CD4-positive, alpha-beta T cell treated with Interleukin-6 for 4 hours (primary cell): ENCODE measurements around the gene PIAS3.

ENCODE experiments used
- DNase-seq: peaks from one replicate; pipeline ENCODE4 v3.0.0-alpha.2; 2020; ENCODE audit warnings: mixed read lengths

Gene PIAS3

GRCh38 chr1:145858901-145859490 is at the start of gene PIAS3:
TSS of gene PIAS3 (minus strand) at chr1:145859081. CDS start at chr1:145858990, 91 bp downstream.
- DNase-seq, result peak; percentile 86

DNA sequence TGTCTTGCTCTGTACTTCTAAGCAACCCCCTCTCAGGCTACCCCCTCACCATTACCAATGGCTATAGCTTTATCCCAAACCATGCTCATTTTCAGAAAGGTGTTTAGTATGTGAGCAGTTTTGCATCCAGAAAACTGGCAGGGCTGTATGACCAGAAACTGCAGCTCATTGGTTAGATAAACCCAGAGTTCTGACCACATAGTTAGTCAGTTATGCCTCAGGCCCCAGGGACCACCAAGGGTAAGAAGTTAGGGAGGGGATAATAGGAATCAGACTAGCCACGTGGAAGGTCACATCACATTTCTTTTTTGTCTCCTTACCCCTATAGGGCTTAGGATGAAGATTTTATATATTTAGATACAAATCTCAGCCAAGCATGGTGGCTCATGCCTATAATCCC is 49.8 kb upstream of the PIAS3 start:
- no peak for DNase-seq

- DNase-seq, result no peak
Observed at GRCh38 chr1:145906954-145907753, 48.3 kb upstream of the PIAS3 start.

- no peak for DNase-seq
Observed at GRCh38 chr1:145901312-145902021, 42.6 kb upstream of the PIAS3 start.

GRCh38 chr1:145898756-145899155 is 39.9 kb upstream of the PIAS3 start:
- no peak for DNase-seq

DNA sequence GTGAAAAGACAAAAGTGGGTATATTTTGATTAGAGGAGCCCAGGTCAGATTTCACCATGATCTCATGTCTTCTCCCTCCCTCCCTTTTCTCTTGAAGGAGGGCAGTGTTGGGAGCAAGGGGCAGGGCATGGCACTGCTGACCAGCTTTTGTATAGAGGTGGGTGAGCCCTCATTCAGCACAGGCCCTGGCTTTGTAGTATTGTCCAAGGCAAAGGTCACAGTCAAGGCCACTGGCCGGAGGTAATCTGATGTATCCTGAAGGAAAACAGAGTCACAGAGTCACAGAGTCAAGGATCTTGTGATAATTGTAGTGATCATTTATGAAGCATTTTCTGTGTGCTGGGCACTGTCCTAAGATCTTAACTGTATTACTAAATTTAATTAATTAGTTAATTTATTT is 39.1 kb upstream of the PIAS3 start:
- DNase-seq, result no peak

DNA sequence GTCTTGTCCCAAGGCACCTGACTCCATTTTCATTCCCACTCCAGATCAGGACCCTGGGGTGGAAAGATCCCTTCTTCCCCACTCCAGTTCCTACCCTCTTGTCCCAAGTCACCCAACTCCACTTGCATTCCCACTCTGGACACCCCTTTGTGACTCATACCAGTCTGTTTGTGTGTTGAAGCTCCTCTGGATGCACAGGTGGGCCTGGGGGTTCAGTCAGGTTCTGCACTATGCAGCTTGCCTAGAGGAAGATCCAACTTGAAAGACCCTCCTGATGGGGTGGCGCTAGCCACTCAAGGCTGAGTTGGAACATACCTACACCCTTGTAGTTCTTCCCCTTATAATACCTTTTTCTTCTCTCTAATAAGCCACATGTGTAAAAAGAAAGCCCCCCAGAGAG is 36.6 kb upstream of the PIAS3 start:
- no peak for DNase-seq

- no peak for DNase-seq
Observed at GRCh38 chr1:145893306-145894055, 34.6 kb upstream of the PIAS3 start.

DNA sequence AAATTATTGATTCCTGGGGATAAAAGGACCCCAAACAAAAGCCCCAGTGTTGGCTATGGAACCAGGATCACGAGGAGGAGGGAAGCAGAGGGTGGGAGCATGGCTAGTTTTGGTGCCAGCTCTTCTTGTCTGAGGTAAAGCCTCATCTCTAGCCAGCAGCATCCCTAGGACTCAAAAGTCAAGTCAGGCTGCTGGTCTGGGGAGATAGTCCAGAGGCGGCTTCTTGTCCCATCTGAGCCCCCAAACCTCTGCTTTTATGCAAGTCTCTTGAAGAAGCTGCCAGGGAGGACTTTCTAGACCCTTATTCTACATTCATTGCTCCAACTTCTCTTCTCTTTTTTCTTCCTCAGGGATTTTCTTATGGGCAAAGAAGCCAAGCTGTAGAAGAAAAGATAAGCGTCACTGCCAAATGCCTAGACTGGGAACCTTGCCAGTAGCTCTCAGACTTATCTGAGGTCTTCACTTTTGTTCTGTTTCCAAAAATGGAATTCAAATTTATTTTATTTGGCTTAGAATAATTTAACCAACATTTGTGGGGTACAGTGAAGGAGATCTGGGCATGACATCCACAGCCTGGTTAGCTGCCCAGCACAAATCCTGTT is 33.7 kb upstream of the PIAS3 start:
- no peak for DNase-seq

- peak; percentile 63 for DNase-seq
Observed at GRCh38 chr1:145891587-145892485, 33.0 kb upstream of the PIAS3 start.

GRCh38 chr1:145891143-145891542 is 32.3 kb upstream of the PIAS3 start:
- DNase-seq, result no peak

DNA sequence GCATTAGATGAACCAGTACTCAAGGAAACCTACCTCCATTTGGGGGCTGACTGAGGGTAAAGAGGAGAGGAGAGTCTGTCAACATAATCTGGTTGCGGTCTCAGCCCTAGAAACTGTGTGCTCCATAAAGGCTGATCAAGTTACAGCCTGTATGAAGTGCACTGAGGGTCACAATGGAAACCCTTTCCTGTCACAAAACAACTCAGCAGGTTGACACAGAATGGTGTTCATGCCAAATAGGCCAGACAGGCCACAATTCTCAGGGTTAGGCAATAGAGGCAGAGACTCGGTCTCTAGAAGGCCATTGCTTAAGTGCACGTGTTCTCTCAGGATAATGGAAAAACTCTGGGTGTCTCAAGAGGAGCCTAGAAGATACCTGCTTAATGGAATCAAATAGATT is 30.8 kb upstream of the PIAS3 start:
- no peak for DNase-seq

- no peak for DNase-seq
Observed at GRCh38 chr1:145887631-145888030, 28.8 kb upstream of the PIAS3 start.

DNA sequence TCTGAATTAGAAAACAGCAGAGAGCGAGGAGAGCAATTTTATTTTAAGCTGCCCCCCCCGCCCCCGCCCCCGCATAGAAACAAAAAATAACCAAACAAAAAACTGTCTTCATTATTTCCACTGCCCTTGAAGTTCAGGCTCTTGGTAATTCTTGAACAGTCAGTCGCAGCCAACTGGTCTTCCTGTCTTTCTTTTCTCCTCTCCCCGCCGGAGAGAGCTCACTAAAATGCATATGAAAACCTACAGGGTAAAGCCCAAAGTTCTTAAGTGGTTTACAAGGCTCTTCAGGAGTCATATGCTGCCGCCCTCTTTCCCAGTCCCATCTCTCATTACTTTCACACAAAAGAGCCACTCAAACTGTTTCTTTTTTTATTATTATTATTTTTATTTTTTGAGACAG is 27.9 kb upstream of the PIAS3 start:
- DNase-seq, result no peak

DNA sequence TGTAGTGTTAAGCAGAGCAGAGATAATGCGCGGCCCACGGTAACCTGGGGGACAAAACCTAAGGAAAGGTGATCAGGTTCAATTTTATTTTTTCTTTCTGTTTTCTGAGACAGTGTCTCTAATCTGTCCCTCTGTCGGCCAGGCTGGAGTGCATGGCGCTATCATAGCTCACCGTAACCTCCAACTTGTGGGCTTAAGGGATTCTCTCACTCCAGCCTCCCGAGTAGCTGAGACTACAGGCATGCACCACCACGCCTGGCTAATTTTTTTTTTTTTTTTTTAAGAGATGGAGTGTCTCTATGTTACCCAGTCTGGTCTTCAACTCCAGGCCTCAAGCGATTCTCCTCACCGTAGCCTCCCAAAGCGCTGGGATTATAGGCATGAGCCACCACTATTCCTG is 27.5 kb upstream of the PIAS3 start:
- no peak for DNase-seq

DNA sequence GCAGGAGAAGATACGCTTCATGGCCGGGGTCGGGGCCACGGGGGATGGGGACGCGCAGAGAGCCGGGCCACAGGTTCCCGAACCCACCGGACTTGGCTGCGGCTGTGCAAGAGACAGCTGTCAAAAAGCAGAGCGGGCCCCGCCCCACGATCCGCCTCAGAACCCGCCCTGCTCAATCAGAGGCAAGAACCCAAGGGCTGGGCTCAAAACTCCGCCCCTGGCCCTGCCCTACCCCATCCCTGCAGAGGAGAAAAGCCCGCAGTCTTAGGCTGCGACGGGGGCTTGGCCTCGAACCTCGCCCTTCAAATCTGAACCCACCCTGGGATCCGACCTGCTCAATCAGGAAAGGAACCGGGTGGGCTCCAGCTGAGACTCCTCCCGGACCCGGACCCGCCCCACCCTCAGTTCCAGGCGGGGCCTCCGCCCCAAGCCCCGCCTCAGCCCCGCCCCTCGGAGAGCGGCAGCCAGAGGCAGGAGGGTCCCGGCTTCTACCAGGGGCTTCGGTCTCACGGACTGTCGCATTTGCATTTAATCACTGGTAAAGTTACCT is 26.9 kb upstream of the PIAS3 start, which contains the start of gene ANKRD35:
Gene ANKRD35, minus strand, starts transcription at position 129 of the 550 bp plus-strand sequence. Its CDS starts 108 bp downstream, at position 21.
- peak; percentile 93 for DNase-seq

DNA sequence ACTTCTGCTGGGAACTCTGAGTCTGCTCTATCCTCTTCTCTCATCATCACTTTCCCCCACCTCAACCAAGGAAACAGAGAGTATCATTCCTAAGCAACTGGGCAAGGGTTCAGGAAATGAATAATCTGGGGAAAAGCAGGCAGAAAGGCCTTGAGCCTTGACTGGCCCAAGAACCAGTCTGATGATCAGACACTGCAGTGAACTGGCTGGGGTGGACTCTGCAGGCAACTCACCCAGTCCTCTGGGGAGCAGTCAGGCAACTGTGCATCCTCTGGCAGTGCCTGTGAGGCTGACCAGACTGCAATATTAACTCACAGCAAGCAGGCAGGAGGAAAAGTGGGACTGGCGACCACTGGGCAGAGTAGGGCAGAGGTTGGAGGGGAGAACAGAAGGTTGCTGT is 25.8 kb upstream of the PIAS3 start:
- no peak for DNase-seq

GRCh38 chr1:145879775-145880174 is 20.9 kb upstream of the PIAS3 start:
- no peak for DNase-seq

DNA sequence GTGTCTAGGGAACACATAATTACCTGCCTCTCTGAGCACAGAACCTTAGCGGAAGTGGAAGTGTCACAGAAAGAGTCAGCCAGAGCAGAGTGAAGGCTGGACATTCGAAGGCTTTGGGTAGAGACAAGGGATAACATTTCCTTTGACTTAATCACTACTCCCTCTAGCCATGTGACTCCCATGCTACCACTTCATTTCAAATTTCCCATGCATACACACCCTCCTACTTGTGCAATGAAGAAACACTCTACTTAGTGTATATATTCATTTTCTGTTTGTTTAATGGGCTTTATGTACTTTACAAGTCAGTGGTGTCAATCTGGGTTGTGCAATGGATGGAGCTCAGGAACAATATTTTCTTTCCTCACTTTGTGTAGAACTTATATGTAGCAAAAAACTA is 19.8 kb upstream of the PIAS3 start:
- DNase-seq, result no peak

- no peak for DNase-seq
Observed at GRCh38 chr1:145877923-145878486, 19.1 kb upstream of the PIAS3 start.

DNA sequence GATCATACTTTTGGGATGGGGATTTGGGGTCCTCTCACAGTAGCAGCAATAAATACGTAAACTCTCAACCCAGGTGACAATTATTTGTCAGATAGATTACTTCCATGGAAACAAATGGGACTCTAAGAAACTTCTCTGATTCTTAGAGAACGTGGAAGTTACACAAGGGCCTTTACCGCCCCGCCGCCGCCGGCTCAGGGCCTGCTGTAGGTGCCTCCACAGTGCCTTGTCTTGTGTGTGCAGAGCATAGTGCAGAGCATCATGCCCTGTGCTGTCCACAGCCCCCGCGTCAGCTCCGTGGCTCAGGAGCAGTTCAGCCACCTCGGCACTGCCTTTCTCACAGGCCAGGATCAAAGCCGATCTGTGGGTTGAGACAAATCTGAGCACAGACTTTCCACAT is 15.8 kb upstream of the PIAS3 start:
- no peak for DNase-seq
